ENCODE data around the gene NUP43.
"Not testable (repeated sequence)": the region's sequence is repeated elsewhere in the genome, so short reads cannot be mapped to it uniquely, and the experiment has no call there.

The NUP43 gene, protein sequence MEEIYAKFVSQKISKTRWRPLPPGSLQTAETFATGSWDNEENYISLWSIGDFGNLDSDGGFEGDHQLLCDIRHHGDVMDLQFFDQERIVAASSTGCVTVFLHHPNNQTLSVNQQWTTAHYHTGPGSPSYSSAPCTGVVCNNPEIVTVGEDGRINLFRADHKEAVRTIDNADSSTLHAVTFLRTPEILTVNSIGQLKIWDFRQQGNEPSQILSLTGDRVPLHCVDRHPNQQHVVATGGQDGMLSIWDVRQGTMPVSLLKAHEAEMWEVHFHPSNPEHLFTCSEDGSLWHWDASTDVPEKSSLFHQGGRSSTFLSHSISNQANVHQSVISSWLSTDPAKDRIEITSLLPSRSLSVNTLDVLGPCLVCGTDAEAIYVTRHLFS

GRCh38 chr6:149746147-149746946 lies at the start of gene NUP43:
Gene NUP43, minus strand, starts transcription at chr6:149746529. Its CDS starts 34 bp downstream, at chr6:149746495.
- DNase-seq (ENCODE audit: low read depth), result peak; percentile 94

DNA sequence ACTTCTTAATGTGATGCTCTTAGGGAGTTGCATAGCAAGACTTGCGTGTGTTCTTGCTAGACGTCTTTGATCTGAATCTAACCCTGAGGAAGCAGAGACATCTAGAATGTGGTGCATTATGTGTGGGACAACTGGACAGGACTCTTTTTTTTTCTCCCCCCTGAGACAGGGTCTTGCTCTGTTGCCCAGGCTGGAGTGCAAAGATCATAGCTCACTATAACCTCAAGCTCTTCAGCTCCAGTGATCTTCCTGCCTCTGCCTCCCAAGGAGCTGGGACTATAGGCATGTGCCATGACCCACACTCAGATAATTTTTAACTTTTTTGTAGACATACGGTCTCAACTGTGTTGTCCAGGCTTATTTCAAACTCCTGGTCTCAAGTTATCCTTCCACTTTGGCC lies 37.2 kb upstream of the NUP43 start:
- DNase-seq (ENCODE audit: low read depth), result no peak

DNA sequence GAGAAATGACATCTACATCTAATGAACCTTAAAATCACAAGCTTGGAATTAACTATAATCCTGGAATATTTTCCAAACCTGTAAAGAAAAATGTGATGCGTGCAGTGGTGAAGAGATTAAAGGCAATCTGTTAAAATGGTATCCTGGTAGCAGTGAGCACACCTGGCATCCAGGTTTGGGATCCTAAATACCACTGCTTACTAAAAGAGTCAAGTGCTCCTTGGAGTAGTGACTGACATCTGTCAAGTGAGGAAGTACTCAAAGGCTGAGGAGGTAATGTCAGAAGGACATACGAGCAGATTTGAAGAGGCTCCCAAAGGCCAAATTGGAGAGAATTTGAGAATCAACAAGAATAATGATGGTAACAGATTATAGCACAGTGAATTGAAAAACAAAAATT lies 36.0 kb upstream of the NUP43 start:
- DNase-seq (ENCODE audit: low read depth), result no peak

- DNase-seq (ENCODE audit: low read depth), result peak; percentile 20
Observed at GRCh38 chr6:149781715-149782114, 35.4 kb upstream of the NUP43 start.

DNA sequence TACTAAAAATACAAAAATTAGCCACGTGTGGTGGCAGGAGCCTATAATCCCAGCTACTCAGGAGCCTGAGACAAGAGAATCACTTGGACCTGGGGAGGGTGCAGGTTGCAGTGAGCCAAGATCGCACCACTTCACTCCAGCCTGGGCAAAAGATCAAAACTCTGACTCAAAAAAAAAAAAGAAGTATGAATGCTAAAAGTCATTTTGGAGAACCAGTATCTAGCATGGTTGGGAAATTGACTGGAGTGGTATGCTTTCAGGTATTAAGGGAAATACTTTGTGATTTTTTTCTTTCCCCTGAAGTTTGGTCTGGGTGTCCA lies 33.3 kb upstream of the NUP43 start:
- peak; percentile 13 for DNase-seq (ENCODE audit: low read depth)

- DNase-seq (ENCODE audit: low read depth), result no peak
Observed at GRCh38 chr6:149777624-149778023, 31.3 kb upstream of the NUP43 start.

- no peak for DNase-seq (ENCODE audit: low read depth)
Observed at GRCh38 chr6:149771925-149772324, 25.6 kb upstream of the NUP43 start.

GRCh38 chr6:149771185-149771584 lies 24.9 kb upstream of the NUP43 start:
- no peak for DNase-seq (ENCODE audit: low read depth)

DNA sequence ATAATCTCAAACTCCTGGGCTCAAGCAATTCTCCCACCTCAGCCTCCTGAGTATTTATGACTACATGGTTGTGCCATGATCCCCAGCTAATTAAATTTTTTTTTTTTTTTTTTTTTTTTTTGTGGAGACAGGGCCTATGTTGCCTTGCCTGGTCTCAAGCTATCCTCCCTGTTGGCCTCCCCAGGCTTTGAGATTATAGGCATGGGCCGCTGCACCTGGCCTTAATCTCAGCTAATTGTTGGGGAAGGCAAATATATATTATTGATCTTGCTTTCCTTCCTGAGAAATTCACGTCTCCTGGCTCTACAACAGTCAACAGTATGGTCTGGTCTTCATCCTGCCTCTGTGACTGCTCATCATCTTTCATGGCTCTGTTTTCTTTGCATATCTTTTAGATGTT lies 23.3 kb upstream of the NUP43 start:
- DNase-seq (ENCODE audit: low read depth), result no peak

GRCh38 chr6:149766156-149766769 lies 19.9 kb upstream of the NUP43 start:
- peak; percentile 91 for DNase-seq (ENCODE audit: low read depth)

DNA sequence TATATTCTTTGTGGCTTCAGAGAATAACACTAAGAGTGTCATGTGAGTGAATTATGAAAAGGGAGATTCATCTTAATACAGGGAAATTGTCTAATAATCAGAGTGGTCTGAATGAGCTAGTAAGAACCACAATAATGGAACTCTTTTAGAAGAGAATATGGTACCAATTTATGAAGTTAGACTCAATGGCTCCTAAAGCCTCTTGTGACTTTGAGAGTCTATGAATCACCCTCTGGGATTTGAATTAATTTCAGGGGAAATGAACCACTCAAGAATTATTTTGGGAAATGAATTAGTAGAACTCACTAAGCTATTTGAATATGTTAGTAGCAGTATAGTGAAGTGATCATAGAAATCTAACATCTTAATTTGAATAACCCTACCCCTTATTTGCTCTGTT lies 17.5 kb upstream of the NUP43 start:
- DNase-seq (ENCODE audit: low read depth), result no peak

DNA sequence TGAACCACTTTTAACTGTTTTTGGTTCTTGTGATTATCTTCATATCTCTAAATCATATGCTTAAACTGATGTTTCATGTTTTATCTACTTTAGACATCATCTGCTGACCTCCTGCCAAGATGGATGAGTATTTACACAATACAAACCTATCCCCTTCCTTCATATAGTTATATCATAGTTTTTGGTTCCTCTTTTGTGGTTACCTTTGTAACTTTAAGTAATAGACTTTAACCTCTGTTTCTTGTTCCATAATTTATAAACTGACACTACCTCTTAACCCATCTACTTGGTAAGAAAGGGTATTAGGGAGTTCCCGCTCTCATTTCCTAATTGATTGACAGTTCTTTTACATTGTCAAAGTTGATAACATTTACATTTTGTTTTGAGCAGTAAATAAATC lies 15.1 kb upstream of the NUP43 start:
- no peak for DNase-seq (ENCODE audit: low read depth)

- no peak for DNase-seq (ENCODE audit: low read depth)
Observed at GRCh38 chr6:149756261-149756636, 9.9 kb upstream of the NUP43 start.

- DNase-seq (ENCODE audit: low read depth), result no peak
Observed at GRCh38 chr6:149755300-149756260, 9.3 kb upstream of the NUP43 start.

GRCh38 chr6:149754548-149754947 lies 8.2 kb upstream of the NUP43 start:
- DNase-seq (ENCODE audit: low read depth), result no peak

GRCh38 chr6:149753374-149753637 lies 7.0 kb upstream of the NUP43 start:
- not testable (repeated sequence) for DNase-seq (ENCODE audit: low read depth)

DNA sequence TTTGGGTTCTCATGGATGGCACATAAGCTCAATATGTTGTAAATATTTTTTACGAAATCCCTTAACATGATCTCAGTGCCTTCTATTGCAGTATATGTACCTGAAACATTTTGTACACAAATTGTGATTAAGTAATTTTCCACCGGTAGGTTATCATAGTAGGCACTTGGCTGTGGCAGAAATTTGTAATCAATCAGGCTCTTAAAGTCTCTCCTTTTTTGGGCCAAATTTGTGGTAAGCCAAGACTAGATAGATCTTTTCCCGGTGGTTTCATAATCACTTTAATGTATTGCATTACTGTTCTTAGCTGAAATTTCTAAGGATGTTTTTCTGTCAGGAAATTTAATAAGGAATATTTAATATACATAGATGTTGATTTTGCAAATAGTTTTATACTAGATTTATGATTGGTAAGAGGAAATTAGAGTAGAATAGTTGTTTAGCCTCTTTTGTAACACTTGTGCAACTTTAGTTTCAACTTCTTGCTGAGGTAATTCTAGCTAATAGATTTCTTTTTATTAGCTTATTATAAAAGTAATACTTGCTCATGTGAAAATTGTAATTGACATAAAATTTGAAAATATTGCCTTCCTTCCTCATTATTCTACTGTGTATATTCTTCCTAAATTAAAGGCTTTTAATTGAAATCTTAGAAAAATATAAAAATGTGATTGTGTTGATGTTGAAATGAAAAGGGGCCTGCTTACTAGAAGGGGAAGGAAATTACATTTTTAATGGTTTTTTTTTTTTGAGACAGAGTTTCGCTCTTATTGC lies 6.5 kb upstream of the NUP43 start:
- peak; percentile 37 for DNase-seq (ENCODE audit: low read depth)

DNA sequence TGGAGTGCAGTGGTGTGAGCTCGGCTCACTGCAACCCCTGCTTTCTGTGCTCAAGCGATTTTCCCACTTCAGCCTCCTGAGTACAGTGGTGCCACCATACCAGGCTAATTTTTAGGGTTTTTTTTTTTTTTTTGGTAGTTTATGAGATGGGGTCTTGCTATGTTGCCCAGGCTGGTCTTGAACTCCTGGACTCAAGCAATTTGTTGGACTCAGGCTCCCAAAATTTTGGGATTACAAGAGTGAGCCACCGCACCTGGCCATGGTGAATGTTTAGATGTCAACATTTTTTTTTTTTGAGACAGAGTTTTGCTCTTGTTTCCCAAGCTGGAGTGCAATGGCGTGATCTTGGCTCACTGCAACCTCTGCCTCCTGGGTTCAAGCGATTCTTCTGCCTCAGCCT lies 5.6 kb upstream of the NUP43 start:
- DNase-seq (ENCODE audit: low read depth), result not testable (repeated sequence)

- DNase-seq (ENCODE audit: low read depth), result no peak
Observed at GRCh38 chr6:149751239-149751638, 4.9 kb upstream of the NUP43 start.

DNA sequence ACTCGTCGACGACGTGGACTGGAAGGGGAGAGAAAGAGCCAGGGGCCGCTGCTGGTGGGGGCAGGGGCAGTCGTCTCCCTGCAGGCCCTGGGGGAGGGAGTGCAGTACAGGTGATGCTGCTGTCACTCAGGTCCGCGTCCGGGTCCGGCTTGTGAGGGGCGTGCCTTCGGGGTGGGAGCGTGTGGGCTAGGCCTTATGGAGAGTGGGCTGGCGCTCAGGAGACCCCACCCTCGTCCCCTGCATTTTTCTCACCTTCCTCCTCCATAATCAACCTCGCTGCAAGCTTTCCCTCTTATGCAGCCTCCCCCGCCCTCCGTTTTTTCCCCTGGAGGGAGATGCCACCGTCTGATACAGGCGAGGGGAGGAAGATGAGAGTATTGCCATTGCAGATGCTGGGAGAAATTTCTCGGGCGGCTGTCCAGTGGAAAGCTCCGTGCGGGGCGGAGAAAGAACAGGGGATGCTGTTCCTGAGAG lies 3.8 kb upstream of the NUP43 start:
- DNase-seq (ENCODE audit: low read depth), result peak; percentile 45

- DNase-seq (ENCODE audit: low read depth), result peak; percentile 65
Observed at GRCh38 chr6:149749594-149750135, 3.3 kb upstream of the NUP43 start, which contains the start of gene PCMT1. Gene PCMT1, plus strand, starts transcription at chr6:149749741. Its CDS starts 161 bp downstream, at chr6:149749902.
